SK-N-SH (cell line): ENCODE data around the gene PLIN3.

ENCODE experiments used
- CTCF ChIP-seq: fragments of 200-600 bp; sonication (generic); IDR thresholded peaks from 2 replicates; pipeline ENCODE4 v1.6.1; 2017; ENCODE audit warnings: antibody characterized with exemption, mild to moderate bottlenecking, moderate library complexity
- EP300 ChIP-seq, 2 experiments: IDR thresholded peaks; 2 replicates each; pipeline versions ENCODE4 v1.4.0 to v1.6.1; 2012; ENCODE audit warnings: borderline replicate concordance in 1 of 2, low read depth in 1 of 2, low read length in 1 of 2
- GABPA ChIP-seq: IDR thresholded peaks from 2 replicates; pipeline ENCODE4 v1.4.0; 2012; ENCODE audit warnings: low read depth, mild to moderate bottlenecking
- NRF1 ChIP-seq: IDR thresholded peaks from 2 replicates; pipeline ENCODE4 v1.6.1; 2012; ENCODE audit warnings: low read depth, mild to moderate bottlenecking, low read length
- POLR2AphosphoS5 ChIP-seq: IDR thresholded peaks from 2 replicates; pipeline ENCODE4 v1.6.1; 2012; ENCODE audit warnings: low read depth, low read length
- REST ChIP-seq: IDR thresholded peaks from 2 replicates; pipeline ENCODE4 v1.6.1; 2012; ENCODE audit warnings: mild to moderate bottlenecking, low read depth, low read length, moderate library complexity
- SIN3A ChIP-seq: IDR thresholded peaks from 2 replicates; pipeline ENCODE4 v1.6.1; 2012; ENCODE audit warnings: low read depth, mild to moderate bottlenecking, low read length, moderate library complexity, borderline replicate concordance
- SMC3 ChIP-seq: IDR thresholded peaks from 2 replicates; pipeline ENCODE4 v1.6.1; 2012; ENCODE audit warnings: low read depth, low read length, improper control_type of control experiment
- TEAD4 ChIP-seq: IDR thresholded peaks from 2 replicates; pipeline ENCODE4 v1.4.0; 2012; ENCODE audit warnings: mild to moderate bottlenecking, borderline replicate concordance; ENCODE audit not compliant: insufficient read depth
- USF1 ChIP-seq: IDR thresholded peaks from 2 replicates; pipeline ENCODE4 v1.4.0; 2012; ENCODE audit warnings: low read depth, borderline replicate concordance

- TF ChIP-seq CTCF (no peak), GABPA (no peak), SIN3A (no peak), EP300 (IDR thresholded peaks at IDR 0.05; ENCODE audit: borderline replicate concordance in 1 of 2, low read depth in 1 of 2, low read length in 1 of 2) (no peak), TEAD4 (no peak), NRF1 (no peak), POLR2AphosphoS5 (no peak), USF1 (no peak), REST (no peak), SMC3 (no peak)
Observed at GRCh38 chr19:4852484-4852883, 15.0 kb downstream of the PLIN3 start.
